ENCODE data around the gene ZBTB48.

ZBTB48 gene

GRCh38 chr1:6601049-6601922, 21.5 kb downstream of the ZBTB48 start:
- Histone ChIP-seq H3K9ac (ENCODE audit: low read length in 2 of 2) (peak overlapping the region; percentile 89 to 93), H3K9me3 (ENCODE audit: control insufficient read depth in 2 of 2, low read length in 2 of 2) (no peaks in the 10 kb centered on the region), H3K4me3 (ENCODE audit: low read length in 2 of 2) (peak overlapping the region; percentile 95 to 99), H3K27me3 (ENCODE audit: control insufficient read depth in 1 of 2, insufficient read depth in 2 of 2, low read length in 2 of 2) (no peaks in the 10 kb centered on the region), H3K4me1 (ENCODE audit: control insufficient read depth, insufficient read depth, low read length) (peaks cover 71% of the 10 kb centered on the region), H3K36me3 (ENCODE audit: control insufficient read depth in 2 of 2, insufficient read depth in 2 of 2, low read length in 2 of 2) (peaks cover 18 to 20% of the 10 kb centered on the region in 2 donors), H3K27ac (ENCODE audit: low read length) (peak overlapping the region; percentile 90)

GRCh38 chr1:6601923-6602668, 22.3 kb downstream of the ZBTB48 start:
- Histone ChIP-seq H3K9me3 (ENCODE audit: control insufficient read depth in 2 of 2, low read length in 2 of 2) (no peaks in the 10 kb centered on the region), H3K4me3 (ENCODE audit: low read length in 2 of 2) (peak overlapping the region; percentile 95 to 99), H3K4me1 (ENCODE audit: control insufficient read depth, insufficient read depth, low read length) (peaks cover 62% of the 10 kb centered on the region), H3K9ac (ENCODE audit: low read length in 2 of 2) (peak overlapping the region; percentile 89 to 93), H3K27ac (ENCODE audit: low read length) (peak overlapping the region; percentile 90), H3K27me3 (ENCODE audit: control insufficient read depth in 1 of 2, insufficient read depth in 2 of 2, low read length in 2 of 2) (no peaks in the 10 kb centered on the region), H3K36me3 (ENCODE audit: control insufficient read depth in 2 of 2, insufficient read depth in 2 of 2, low read length in 2 of 2) (peaks cover 13 to 14% of the 10 kb centered on the region in 2 donors)

- Histone ChIP-seq H3K27ac (ENCODE audit: low read length) (peak within 1 kb of the TSS; percentile 100), H3K27me3 (ENCODE audit: control insufficient read depth in 1 of 2, insufficient read depth in 2 of 2, low read length in 2 of 2) (no peaks in the 10 kb centered on the region), H3K9me3 (ENCODE audit: control insufficient read depth in 2 of 2, low read length in 2 of 2) (no peaks in the 10 kb centered on the region), H3K9ac (ENCODE audit: low read length in 2 of 2) (peak within 1 kb of the TSS; percentile 93 to 97), H3K4me1 (ENCODE audit: control insufficient read depth, insufficient read depth, low read length) (peaks cover 56% of the 10 kb centered on the region), H3K4me3 (ENCODE audit: low read length in 2 of 2) (peak within 1 kb of the TSS; percentile 95 to 99), H3K36me3 (ENCODE audit: control insufficient read depth in 2 of 2, insufficient read depth in 2 of 2, low read length in 2 of 2) (peaks cover 7 to 8% of the 10 kb centered on the region in 2 donors)
Measured at GRCh38 chr1:6602669-6603237, 23.0 kb downstream of the ZBTB48 start, which contains the start of gene KLHL21. TSS of gene KLHL21 (minus strand) at chr1:6602869. CDS start at chr1:6602817, 52 bp downstream.

- H3K9ac ChIP-seq (ENCODE audit: low read length in 2 of 2), result peak overlapping the region; percentile 90 to 97
- no peaks in the 10 kb centered on the region for H3K9me3 ChIP-seq (ENCODE audit: control insufficient read depth in 2 of 2, low read length in 2 of 2)
- peak overlapping the region; percentile 100 for H3K27ac ChIP-seq (ENCODE audit: low read length)
- H3K4me1 ChIP-seq (ENCODE audit: control insufficient read depth, insufficient read depth, low read length), result peaks cover 52% of the 10 kb centered on the region
- peak overlapping the region; percentile 37 to 99 for H3K4me3 ChIP-seq (ENCODE audit: low read length in 2 of 2)
- H3K27me3 ChIP-seq (ENCODE audit: control insufficient read depth in 1 of 2, insufficient read depth in 2 of 2, low read length in 2 of 2), result no peaks in the 10 kb centered on the region
- H3K36me3 ChIP-seq (ENCODE audit: control insufficient read depth in 2 of 2, insufficient read depth in 2 of 2, low read length in 2 of 2), result peaks cover 4 to 5% of the 10 kb centered on the region in 2 donors
Measured at GRCh38 chr1:6603238-6603914, 23.6 kb downstream of the ZBTB48 start.

- Histone ChIP-seq H3K4me3 (ENCODE audit: low read length in 2 of 2) (peak overlapping the region; percentile 37 to 99), H3K36me3 (ENCODE audit: control insufficient read depth in 2 of 2, insufficient read depth in 2 of 2, low read length in 2 of 2) (peaks cover under 1 to 2% of the 10 kb centered on the region in 2 donors), H3K27ac (ENCODE audit: low read length) (peak overlapping the region; percentile 100), H3K9me3 (ENCODE audit: control insufficient read depth in 2 of 2, low read length in 2 of 2) (no peaks in the 10 kb centered on the region), H3K9ac (ENCODE audit: low read length in 2 of 2) (peak overlapping the region; percentile 90 to 97), H3K27me3 (ENCODE audit: control insufficient read depth in 1 of 2, insufficient read depth in 2 of 2, low read length in 2 of 2) (no peaks in the 10 kb centered on the region), H3K4me1 (ENCODE audit: control insufficient read depth, insufficient read depth, low read length) (peaks cover 48% of the 10 kb centered on the region)
Measured at GRCh38 chr1:6603915-6604558, 24.2 kb downstream of the ZBTB48 start.

GRCh38 chr1:6612641-6613360, 33.0 kb downstream of the ZBTB48 start:
- Histone ChIP-seq H3K9ac (ENCODE audit: low read length in 2 of 2) (peak overlapping the region; percentile 94 to 99), H3K4me1 (ENCODE audit: control insufficient read depth, insufficient read depth, low read length) (peaks cover 19% of the 10 kb centered on the region), H3K4me3 (ENCODE audit: low read length in 2 of 2) (peak overlapping the region; percentile 98), H3K27me3 (ENCODE audit: control insufficient read depth in 1 of 2, insufficient read depth in 2 of 2, low read length in 2 of 2) (no peaks in the 10 kb centered on the region), H3K27ac (ENCODE audit: low read length) (peak overlapping the region; percentile 97), H3K36me3 (ENCODE audit: control insufficient read depth in 2 of 2, insufficient read depth in 2 of 2, low read length in 2 of 2) (peaks cover 1 to 8% of the 10 kb centered on the region in 2 donors), H3K9me3 (ENCODE audit: control insufficient read depth in 2 of 2, low read length in 2 of 2) (no peaks in the 10 kb centered on the region)

GRCh38 chr1:6613361-6614018, 33.7 kb downstream of the ZBTB48 start, which contains the start of gene PHF13:
TSS of gene PHF13 (plus strand) at chr1:6613731. CDS start at chr1:6614067, 336 bp downstream.
- H3K9ac ChIP-seq (ENCODE audit: low read length in 2 of 2), result peak within 1 kb of the TSS; percentile 94 to 99
- no peaks in the 10 kb centered on the region for H3K9me3 ChIP-seq (ENCODE audit: control insufficient read depth in 2 of 2, low read length in 2 of 2)
- no peaks in the 10 kb centered on the region for H3K27me3 ChIP-seq (ENCODE audit: control insufficient read depth in 1 of 2, insufficient read depth in 2 of 2, low read length in 2 of 2)
- H3K27ac ChIP-seq (ENCODE audit: low read length), result peak within 1 kb of the TSS; percentile 97
- peaks cover 19% of the 10 kb centered on the region for H3K4me1 ChIP-seq (ENCODE audit: control insufficient read depth, insufficient read depth, low read length)
- peak within 1 kb of the TSS; percentile 98 for H3K4me3 ChIP-seq (ENCODE audit: low read length in 2 of 2)
- peaks cover 3 to 8% of the 10 kb centered on the region in 2 donors for H3K36me3 ChIP-seq (ENCODE audit: control insufficient read depth in 2 of 2, insufficient read depth in 2 of 2, low read length in 2 of 2)

GRCh38 chr1:6614019-6614928, 34.5 kb downstream of the ZBTB48 start:
- Histone ChIP-seq H3K27ac (ENCODE audit: low read length) (peak overlapping the region; percentile 88), H3K27me3 (ENCODE audit: control insufficient read depth in 1 of 2, insufficient read depth in 2 of 2, low read length in 2 of 2) (no peaks in the 10 kb centered on the region), H3K4me3 (ENCODE audit: low read length in 2 of 2) (peak overlapping the region; percentile 63 to 78), H3K9me3 (ENCODE audit: control insufficient read depth in 2 of 2, low read length in 2 of 2) (no peaks in the 10 kb centered on the region), H3K4me1 (ENCODE audit: control insufficient read depth, insufficient read depth, low read length) (peaks cover 19% of the 10 kb centered on the region), H3K36me3 (ENCODE audit: control insufficient read depth in 2 of 2, insufficient read depth in 2 of 2, low read length in 2 of 2) (peaks cover 3 to 9% of the 10 kb centered on the region in 2 donors), H3K9ac (ENCODE audit: low read length in 2 of 2) (peak overlapping the region; percentile 36 to 82)
